Mucosa of rectum (tissue), 2 donors: Measurements from ENCODE around the gene BRINP3.

ENCODE experiments used
- H3K27ac ChIP-seq, 2 donors: one replicate each; pipeline ENCODE4 v1.7.0; 2013; ENCODE audit warnings: inconsistent platforms in 2 of 2, low read depth in 2 of 2, low read length in 2 of 2
- H3K27me3 ChIP-seq, 2 donors: one replicate each; pipeline ENCODE4 v1.7.0; 2013; ENCODE audit warnings: low read length in 2 of 2; ENCODE audit not compliant: control insufficient read depth in 2 of 2, insufficient read depth in 2 of 2
- H3K36me3 ChIP-seq, 2 donors: one replicate each; pipeline ENCODE4 v1.7.0; 2013; ENCODE audit warnings: low read length in 2 of 2; ENCODE audit not compliant: control insufficient read depth in 2 of 2, insufficient read depth in 2 of 2
- H3K4me1 ChIP-seq, 2 donors: one replicate each; pipeline ENCODE4 v1.7.0; 2013; ENCODE audit warnings: low read length in 2 of 2, mild to moderate bottlenecking in 1 of 2; ENCODE audit not compliant: control insufficient read depth in 2 of 2, insufficient read depth in 2 of 2
- H3K4me3 ChIP-seq, 2 donors: one replicate each; pipeline ENCODE4 v1.7.0; 2013; ENCODE audit warnings: low read length in 2 of 2
- H3K9ac ChIP-seq, 2 donors: one replicate each; pipeline ENCODE4 v1.7.0; 2013; ENCODE audit warnings: low read length in 2 of 2, low read depth in 1 of 2, mild to moderate bottlenecking in 1 of 2
- H3K9me3 ChIP-seq, 2 donors: one replicate each; pipeline ENCODE4 v1.7.0; 2013; ENCODE audit warnings: low read length in 2 of 2; ENCODE audit not compliant: control insufficient read depth in 2 of 2
- donor health status: healthy.
- donor health status: Normal muscosa, but diverticular disease.

Gene BRINP3

GRCh38 chr1:190478149-190479049 lies 735 bp upstream of the BRINP3 start:
- no peaks in the 10 kb centered on the region for H3K9me3 ChIP-seq
- H3K4me1 ChIP-seq: no peaks in the 10 kb centered on the region
- H3K4me3 ChIP-seq: peak overlapping the region; percentile 55 to 87
- peaks cover 0 to 10% of the 10 kb centered on the region in 2 donors for H3K27me3 ChIP-seq
- H3K9ac ChIP-seq: peak overlapping the region; percentile 52 to 76
- H3K36me3 ChIP-seq: no peaks in the 10 kb centered on the region
- peak overlapping the region; percentile 61 to 80 for H3K27ac ChIP-seq

- no peaks in the 10 kb centered on the region for H3K36me3 ChIP-seq
- H3K9ac ChIP-seq: peak overlapping the region; percentile 10 to 84
- H3K9me3 ChIP-seq: no peaks in the 10 kb centered on the region
- no peaks in the 10 kb centered on the region for H3K4me1 ChIP-seq
- H3K4me3 ChIP-seq: peak overlapping the region; percentile 59 to 87
- H3K27me3 ChIP-seq: peaks cover 0 to 10% of the 10 kb centered on the region in 2 donors
- H3K27ac ChIP-seq: peak overlapping the region; percentile 65 to 80
Observed at GRCh38 chr1:190476806-190477205, 858 bp downstream of the BRINP3 start.

GRCh38 chr1:190476321-190476720 lies 1.3 kb downstream of the BRINP3 start:
- peak overlapping the region; percentile 65 to 79 for H3K27ac ChIP-seq

GRCh38 chr1:190475421-190476141 lies 2.1 kb downstream of the BRINP3 start:
- Histone ChIP-seq H3K27me3 (peaks cover 0 to 10% of the 10 kb centered on the region in 2 donors), H3K4me1 (no peaks in the 10 kb centered on the region), H3K9ac (peak overlapping the region; percentile 82 to 84), H3K36me3 (no peaks in the 10 kb centered on the region), H3K9me3 (no peaks in the 10 kb centered on the region), H3K4me3 (peak overlapping the region; percentile 59 to 87), H3K27ac (peak overlapping the region; percentile 65 to 79)

More at GRCh38 chr1:190476321-190476720, 1.3 kb downstream of the BRINP3 start:
- H3K4me3 ChIP-seq: peak overlapping the region; percentile 59 to 87
- no peaks in the 10 kb centered on the region for H3K9me3 ChIP-seq
- peak overlapping the region; percentile 82 to 84 for H3K9ac ChIP-seq
- H3K4me1 ChIP-seq: no peaks in the 10 kb centered on the region
- H3K36me3 ChIP-seq: no peaks in the 10 kb centered on the region
- H3K27me3 ChIP-seq: peaks cover 0 to 10% of the 10 kb centered on the region in 2 donors

- H3K27ac ChIP-seq: peak overlapping the region; percentile 65 to 79
- H3K36me3 ChIP-seq: no peaks in the 10 kb centered on the region
- peak overlapping the region; percentile 59 to 87 for H3K4me3 ChIP-seq
- no peaks in the 10 kb centered on the region for H3K4me1 ChIP-seq
- H3K27me3 ChIP-seq: peaks cover 0 to 10% of the 10 kb centered on the region in 2 donors
- peak overlapping the region; percentile 82 to 84 for H3K9ac ChIP-seq
- H3K9me3 ChIP-seq: no peaks in the 10 kb centered on the region
Observed at GRCh38 chr1:190474650-190475211, 2.9 kb downstream of the BRINP3 start.

- Histone ChIP-seq H3K27ac (peak overlapping the region; percentile 65 to 79), H3K4me3 (peak overlapping the region; percentile 59 to 87), H3K4me1 (no peaks in the 10 kb centered on the region), H3K27me3 (peaks cover 0 to 10% of the 10 kb centered on the region in 2 donors), H3K36me3 (no peaks in the 10 kb centered on the region), H3K9ac (peak overlapping the region; percentile 82 to 84), H3K9me3 (no peaks in the 10 kb centered on the region)
Observed at GRCh38 chr1:190474010-190474409, 3.7 kb downstream of the BRINP3 start.

GRCh38 chr1:190472494-190472893 lies 5.2 kb downstream of the BRINP3 start:
- Histone ChIP-seq H3K4me1 (no peaks in the 10 kb centered on the region), H3K27me3 (peaks cover 0 to 10% of the 10 kb centered on the region in 2 donors), H3K4me3 (peak overlapping the region; percentile 48 to 87), H3K9me3 (no peaks in the 10 kb centered on the region), H3K27ac (no peak overlapping the region), H3K9ac (peak overlapping the region in 1 of 2 donors; percentile 33), H3K36me3 (no peaks in the 10 kb centered on the region)

GRCh38 chr1:190472042-190472441 lies 5.6 kb downstream of the BRINP3 start:
- Histone ChIP-seq H3K4me1 (no peaks in the 10 kb centered on the region), H3K4me3 (peak overlapping the region; percentile 48 to 87), H3K27me3 (peaks cover 0 to 10% of the 10 kb centered on the region in 2 donors), H3K27ac (no peak overlapping the region), H3K36me3 (no peaks in the 10 kb centered on the region), H3K9ac (no peak overlapping the region), H3K9me3 (no peaks in the 10 kb centered on the region)

- H3K36me3 ChIP-seq: no peaks in the 10 kb centered on the region
- H3K4me3 ChIP-seq: no peak overlapping the region
- no peaks in the 10 kb centered on the region for H3K9me3 ChIP-seq
- H3K27ac ChIP-seq: no peak overlapping the region
- H3K27me3 ChIP-seq: no peaks in the 10 kb centered on the region
- no peak overlapping the region for H3K9ac ChIP-seq
- H3K4me1 ChIP-seq: no peaks in the 10 kb centered on the region
Observed at GRCh38 chr1:190464690-190465089, 13.0 kb downstream of the BRINP3 start.
